HepG2 (cell line): ENCODE data around the gene ADCY9.

Experiments
- POLR2A ChIP-seq, 2 experiments: IDR thresholded peaks; 2 replicates each; pipeline ENCODE4 v1.6.1; 2011; ENCODE audit warnings: low read depth in 2 of 2, low read length in 2 of 2, mild to moderate bottlenecking in 1 of 2, moderate library complexity in 1 of 2; ENCODE audit not compliant: insufficient read depth in 1 of 2
- SP1 ChIP-seq, 2 experiments: fragments of 450-650 bp in 1 of 2; sonication (generic) in 1 of 2; formaldehyde crosslinking in 1 of 2; IDR thresholded peaks; 2 replicates each; pipeline versions ENCODE4 v1.4.0 to v1.6.1; 2016 to 2020; ENCODE audit warnings: missing genetic modification reagents in 1 of 2

DNA sequence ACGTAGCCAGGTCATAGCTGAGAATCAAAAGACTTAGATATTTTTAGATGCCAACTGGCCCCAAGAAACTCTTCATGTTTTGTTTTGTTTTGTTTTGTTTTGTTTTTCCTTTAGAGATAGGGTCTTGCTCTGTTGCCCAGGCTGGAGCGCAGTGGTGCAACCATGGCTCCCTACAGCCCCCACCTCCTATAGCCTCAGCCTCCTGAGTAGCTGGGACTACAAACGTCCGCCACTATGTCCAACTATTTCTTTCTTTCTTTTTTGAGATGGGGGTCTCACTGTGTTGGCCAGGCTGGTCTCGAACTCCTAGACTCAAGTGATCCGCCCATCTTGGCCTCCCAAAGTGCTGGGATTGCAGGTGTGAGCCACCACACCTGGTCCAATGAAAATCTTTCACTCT, 107.1 kb downstream of the ADCY9 start:
- TF ChIP-seq POLR2A (IDR thresholded peaks at IDR 0.05; ENCODE audit: insufficient read depth in 1 of 2, low read depth in 2 of 2, low read length in 2 of 2) (no peak), SP1 (IDR thresholded peaks at IDR 0.05) (no peak), SP1 (CRISPR knock-in tag; IDR thresholded peaks at IDR 0.05) (no peak)
